K562 (cell line): Measurements from ENCODE around the gene PLCB3. TPM values are rescaled to one million over a fixed set of nuclear protein-coding genes. Genes with fewer than 3 reads are reported as not detected.

Experiments used
- ASH1L ChIP-seq: fragments of 450-650 bp; IDR thresholded peaks from 2 replicates; pipeline ENCODE4 v1.6.1; 2018; ENCODE audit warnings: borderline replicate concordance, mild to moderate bottlenecking, low read depth; ENCODE audit not compliant: partially characterized antibody
- CBFB ChIP-seq: sonication (generic); formaldehyde crosslinking; IDR thresholded peaks from 2 replicates; pipeline ENCODE4 v1.4.0; 2020; ENCODE audit warnings: mild to moderate bottlenecking, missing genetic modification reagents
- ESRRA ChIP-seq: fragments of 450-650 bp; IDR thresholded peaks from 2 replicates; pipeline ENCODE4 v1.6.1; 2014; ENCODE audit warnings: low read depth, mild to moderate bottlenecking, moderate library complexity, borderline replicate concordance
- FOXK2 ChIP-seq, 2 experiments: fragments of 450-650 bp; IDR thresholded peaks in 1 of 2; conservative IDR thresholded peaks in 1 of 2; 2 replicates each; pipeline ENCODE4 v1.6.1; 2016; ENCODE audit warnings: low read depth in 2 of 2, mild to moderate bottlenecking in 1 of 2
- MLLT1 ChIP-seq, 2 experiments: fragments of 450-650 bp; IDR thresholded peaks; 2 replicates each; pipeline ENCODE4 v1.6.1; 2016
- TCF7 ChIP-seq: sonication (generic); IDR thresholded peaks from 2 replicates; pipeline ENCODE4 v1.6.1; 2016; ENCODE audit warnings: antibody characterized with exemption, borderline replicate concordance
- TRIM24 ChIP-seq, 2 experiments: fragments of 450-650 bp; IDR thresholded peaks; 2 replicates each; pipeline ENCODE4 v1.6.1; 2016
- UBTF ChIP-seq, 2 experiments: IDR thresholded peaks; 2 replicates each; pipeline ENCODE4 v1.6.1; 2012; ENCODE audit warnings: improper control_type of control experiment in 2 of 2, low read depth in 2 of 2, low read length in 2 of 2, borderline replicate concordance in 1 of 2
- ZBED1 ChIP-seq: IDR thresholded peaks from 2 replicates; pipeline ENCODE4 v1.6.1; 2014
- ZNF324 ChIP-seq: fragments of 250-450 bp; sonication (Bioruptor Pico); IDR thresholded peaks from 2 replicates; pipeline ENCODE4 v1.4.0; 2020; ENCODE audit warnings: mild to moderate bottlenecking
- ZNF347 ChIP-seq: fragments of 450-650 bp; formaldehyde crosslinking; IDR thresholded peaks from 2 replicates; pipeline ENCODE4 v1.4.0; 2020; ENCODE audit warnings: low read depth, mild to moderate bottlenecking, moderate library complexity
- ZNF561 ChIP-seq: fragments of 450-650 bp; formaldehyde crosslinking; conservative IDR thresholded peaks from 2 replicates; pipeline ENCODE4 v1.4.0; 2020; ENCODE audit warnings: mild to moderate bottlenecking, moderate library complexity
- polyA plus RNA-seq, 8 experiments: library from polyadenylated mRNA; depleted of rRNA in 4 of 8; stranded (reverse) in 5 of 8; unstranded in 3 of 8; fragments of >200 nt; fragmentation: Nextera tagmentation in 2 of 8; fragmentation: Illumina TruSeq in 1 of 8; extraction: Ambion mirVana in 2 of 8; extraction: Trizol in 1 of 8; gene quantifications; 2 replicates each; pipeline versions ENCODE4 v1.2.1 to v1.2.3, GENCODE V29; 2011 to 2014; ENCODE audit warnings: inconsistent platforms in 1 of 8, missing spikeins in 1 of 8
- total RNA-seq, 7 experiments: library from RNA; depleted of rRNA in 6 of 7; stranded (reverse); fragments of >200 nt in 6 of 7; fragmentation: Illumina TruSeq in 2 of 7; extraction: Trizol in 2 of 7; gene quantifications; 2 replicates each; pipeline versions ENCODE4 v1.2.1 to v1.2.3, GENCODE V29; 2011 to 2021; ENCODE audit warnings: low replicate concordance in 1 of 7
- TF ChIP-seq, protein P1 (sequence below): sonication (generic); formaldehyde crosslinking; IDR thresholded peaks from 2 replicates; pipeline ENCODE4 v1.8.0; 2023; ENCODE audit warnings: missing genetic modification reagents, mild to moderate bottlenecking, borderline replicate concordance
- TF ChIP-seq, protein P2 (sequence below): sonication (generic); formaldehyde crosslinking; IDR thresholded peaks from 2 replicates; pipeline ENCODE4 v1.8.0; 2022; ENCODE audit warnings: mild to moderate bottlenecking, missing genetic modification reagents
- TF ChIP-seq, protein P3 (sequence below): fragments of 450-650 bp; formaldehyde crosslinking; IDR thresholded peaks from 2 replicates; pipeline ENCODE4 v1.4.0; 2020; ENCODE audit warnings: mild to moderate bottlenecking, moderate library complexity

The PLCB3 gene
- total and polyA plus RNA-seq, 9 of the 15 experiments (the other 6 are each of a cell fraction or from before 2014, with no cell fraction given), result 0.31 to 44.8 (median 14.6) TPM

- TF ChIP-seq, protein P1, sequence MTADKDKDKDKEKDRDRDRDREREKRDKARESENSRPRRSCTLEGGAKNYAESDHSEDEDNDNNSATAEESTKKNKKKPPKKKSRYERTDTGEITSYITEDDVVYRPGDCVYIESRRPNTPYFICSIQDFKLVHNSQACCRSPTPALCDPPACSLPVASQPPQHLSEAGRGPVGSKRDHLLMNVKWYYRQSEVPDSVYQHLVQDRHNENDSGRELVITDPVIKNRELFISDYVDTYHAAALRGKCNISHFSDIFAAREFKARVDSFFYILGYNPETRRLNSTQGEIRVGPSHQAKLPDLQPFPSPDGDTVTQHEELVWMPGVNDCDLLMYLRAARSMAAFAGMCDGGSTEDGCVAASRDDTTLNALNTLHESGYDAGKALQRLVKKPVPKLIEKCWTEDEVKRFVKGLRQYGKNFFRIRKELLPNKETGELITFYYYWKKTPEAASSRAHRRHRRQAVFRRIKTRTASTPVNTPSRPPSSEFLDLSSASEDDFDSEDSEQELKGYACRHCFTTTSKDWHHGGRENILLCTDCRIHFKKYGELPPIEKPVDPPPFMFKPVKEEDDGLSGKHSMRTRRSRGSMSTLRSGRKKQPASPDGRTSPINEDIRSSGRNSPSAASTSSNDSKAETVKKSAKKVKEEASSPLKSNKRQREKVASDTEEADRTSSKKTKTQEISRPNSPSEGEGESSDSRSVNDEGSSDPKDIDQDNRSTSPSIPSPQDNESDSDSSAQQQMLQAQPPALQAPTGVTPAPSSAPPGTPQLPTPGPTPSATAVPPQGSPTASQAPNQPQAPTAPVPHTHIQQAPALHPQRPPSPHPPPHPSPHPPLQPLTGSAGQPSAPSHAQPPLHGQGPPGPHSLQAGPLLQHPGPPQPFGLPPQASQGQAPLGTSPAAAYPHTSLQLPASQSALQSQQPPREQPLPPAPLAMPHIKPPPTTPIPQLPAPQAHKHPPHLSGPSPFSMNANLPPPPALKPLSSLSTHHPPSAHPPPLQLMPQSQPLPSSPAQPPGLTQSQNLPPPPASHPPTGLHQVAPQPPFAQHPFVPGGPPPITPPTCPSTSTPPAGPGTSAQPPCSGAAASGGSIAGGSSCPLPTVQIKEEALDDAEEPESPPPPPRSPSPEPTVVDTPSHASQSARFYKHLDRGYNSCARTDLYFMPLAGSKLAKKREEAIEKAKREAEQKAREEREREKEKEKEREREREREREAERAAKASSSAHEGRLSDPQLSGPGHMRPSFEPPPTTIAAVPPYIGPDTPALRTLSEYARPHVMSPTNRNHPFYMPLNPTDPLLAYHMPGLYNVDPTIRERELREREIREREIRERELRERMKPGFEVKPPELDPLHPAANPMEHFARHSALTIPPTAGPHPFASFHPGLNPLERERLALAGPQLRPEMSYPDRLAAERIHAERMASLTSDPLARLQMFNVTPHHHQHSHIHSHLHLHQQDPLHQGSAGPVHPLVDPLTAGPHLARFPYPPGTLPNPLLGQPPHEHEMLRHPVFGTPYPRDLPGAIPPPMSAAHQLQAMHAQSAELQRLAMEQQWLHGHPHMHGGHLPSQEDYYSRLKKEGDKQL, result no peak
- peak; percentile 47; the same call in 1 of the 2 replicates for TF ChIP-seq TCF7
- 0 out of 4 replicates have a peak, but pooled peaks of 1 of the 2 experiments have one; percentile 28 for TF ChIP-seq MLLT1 (IDR thresholded peaks at IDR 0.05)
- no peak; the same call in 1 of the 2 replicates for TF ChIP-seq ZNF324 (CRISPR knock-in tag)
- TF ChIP-seq, protein P2, sequence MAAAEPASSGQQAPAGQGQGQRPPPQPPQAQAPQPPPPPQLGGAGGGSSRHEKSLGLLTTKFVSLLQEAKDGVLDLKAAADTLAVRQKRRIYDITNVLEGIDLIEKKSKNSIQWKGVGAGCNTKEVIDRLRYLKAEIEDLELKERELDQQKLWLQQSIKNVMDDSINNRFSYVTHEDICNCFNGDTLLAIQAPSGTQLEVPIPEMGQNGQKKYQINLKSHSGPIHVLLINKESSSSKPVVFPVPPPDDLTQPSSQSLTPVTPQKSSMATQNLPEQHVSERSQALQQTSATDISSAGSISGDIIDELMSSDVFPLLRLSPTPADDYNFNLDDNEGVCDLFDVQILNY (CRISPR knock-in tag), result no peak; the same call in 1 of the 2 replicates
- TF ChIP-seq ASH1L, result peak; percentile 86
- peak; percentile 74 to 78; a peak in 3 of 4 replicates for TF ChIP-seq FOXK2 (conservative IDR thresholded peaks at IDR 0.05 in 1 of 2, IDR thresholded peaks at IDR 0.05 in 1 of 2; ENCODE audit: low read depth in 2 of 2)
- no peak for TF ChIP-seq ZNF347 (CRISPR knock-in tag)
- TF ChIP-seq, protein P3, sequence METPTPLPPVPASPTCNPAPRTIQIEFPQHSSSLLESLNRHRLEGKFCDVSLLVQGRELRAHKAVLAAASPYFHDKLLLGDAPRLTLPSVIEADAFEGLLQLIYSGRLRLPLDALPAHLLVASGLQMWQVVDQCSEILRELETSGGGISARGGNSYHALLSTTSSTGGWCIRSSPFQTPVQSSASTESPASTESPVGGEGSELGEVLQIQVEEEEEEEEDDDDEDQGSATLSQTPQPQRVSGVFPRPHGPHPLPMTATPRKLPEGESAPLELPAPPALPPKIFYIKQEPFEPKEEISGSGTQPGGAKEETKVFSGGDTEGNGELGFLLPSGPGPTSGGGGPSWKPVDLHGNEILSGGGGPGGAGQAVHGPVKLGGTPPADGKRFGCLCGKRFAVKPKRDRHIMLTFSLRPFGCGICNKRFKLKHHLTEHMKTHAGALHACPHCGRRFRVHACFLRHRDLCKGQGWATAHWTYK, result no peak; the same call in 1 of the 2 replicates
- peak in 1 of 2 experiments; percentile 76; a peak in 1 of 4 replicates for TF ChIP-seq TRIM24 (IDR thresholded peaks at IDR 0.05)
- TF ChIP-seq CBFB (CRISPR knock-in tag), result peak; percentile 90; the same call in 1 of the 2 replicates
- TF ChIP-seq ZNF561 (CRISPR knock-in tag), result peak; percentile 76; the same call in 1 of the 2 replicates
- TF ChIP-seq ESRRA, result peak; percentile 97
- TF ChIP-seq UBTF (IDR thresholded peaks at IDR 0.05; ENCODE audit: borderline replicate concordance in 1 of 2, low read depth in 2 of 2, low read length in 2 of 2), result peak in 1 of 2 experiments; percentile 51; a peak in 1 of 4 replicates
- no peak; the same call in 1 of the 2 replicates for TF ChIP-seq ZBED1
Measured at GRCh38 chr11:64269540-64270220, 18.4 kb downstream of the PLCB3 start (continued).
